HG02759 (cell line): ENCODE measurements around the gene KCNIP4.

Source experiments
- ATAC-seq: cut with Tn5 transposase; IDR thresholded peaks from one replicate; pipeline ENCODE4 v1.9.1; 2021; ENCODE audit warnings: mild to moderate bottlenecking, moderate library complexity; ENCODE audit not compliant: unreplicated experiment

The KCNIP4 gene

DNA sequence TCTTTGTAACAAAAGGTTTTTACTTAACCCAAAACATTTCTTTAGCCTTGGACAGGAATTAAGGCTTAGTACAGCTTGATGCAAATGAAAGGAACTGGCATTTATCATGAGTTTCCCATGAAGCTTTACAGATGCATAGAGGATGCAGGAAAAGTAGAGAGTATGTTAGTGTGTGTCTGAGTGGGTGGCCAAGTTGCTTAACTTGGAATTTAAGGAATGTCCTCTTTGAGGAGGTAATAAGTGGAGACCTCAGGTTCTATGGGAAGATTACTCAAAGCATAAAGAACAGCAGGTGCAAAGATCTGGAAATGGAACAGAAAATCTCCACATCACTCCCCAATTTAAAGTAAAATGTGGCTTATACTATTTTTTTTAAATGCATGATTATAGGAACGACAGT is 457.9 kb downstream of the KCNIP4 start:
- ATAC-seq, result no peak

DNA sequence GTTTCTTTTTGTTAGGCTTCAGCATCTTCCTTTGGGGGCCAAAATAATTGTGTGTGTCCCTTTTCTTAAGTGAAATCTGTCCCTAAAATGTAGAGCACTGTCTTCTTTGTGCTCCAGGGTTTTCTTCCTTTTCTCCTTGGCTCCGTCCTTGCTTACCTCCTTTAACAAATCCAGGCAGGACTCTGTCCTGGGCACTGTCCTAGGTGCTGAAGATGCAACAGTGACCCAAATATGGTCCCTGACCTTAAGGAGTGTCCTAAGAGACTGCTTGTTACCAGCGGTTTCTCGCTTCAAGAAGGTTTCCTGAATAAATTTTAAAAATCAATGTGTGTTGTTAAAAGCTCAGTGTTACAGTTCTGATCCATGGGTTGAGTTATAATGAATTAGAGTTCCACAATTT is 471.8 kb downstream of the KCNIP4 start:
- no peak for ATAC-seq

DNA sequence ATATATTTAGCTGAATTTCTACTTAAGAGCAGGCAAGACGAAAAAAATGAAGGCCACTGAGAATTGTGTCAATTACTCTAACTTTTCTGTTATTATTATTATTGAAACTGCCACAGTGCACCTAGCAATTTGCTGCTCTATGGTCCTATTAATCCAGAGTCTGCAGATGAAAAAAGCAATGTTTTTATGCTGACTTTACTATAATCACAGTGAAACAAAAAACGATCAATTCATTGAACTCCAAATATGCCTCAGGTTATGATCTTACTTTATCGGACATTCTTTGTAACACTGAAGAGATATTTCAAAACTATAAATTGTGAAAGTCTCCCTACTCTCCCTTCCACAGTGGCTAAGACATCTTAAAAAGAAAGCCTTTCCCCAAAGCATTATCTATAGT is 474.4 kb downstream of the KCNIP4 start:
- ATAC-seq, result no peak

DNA sequence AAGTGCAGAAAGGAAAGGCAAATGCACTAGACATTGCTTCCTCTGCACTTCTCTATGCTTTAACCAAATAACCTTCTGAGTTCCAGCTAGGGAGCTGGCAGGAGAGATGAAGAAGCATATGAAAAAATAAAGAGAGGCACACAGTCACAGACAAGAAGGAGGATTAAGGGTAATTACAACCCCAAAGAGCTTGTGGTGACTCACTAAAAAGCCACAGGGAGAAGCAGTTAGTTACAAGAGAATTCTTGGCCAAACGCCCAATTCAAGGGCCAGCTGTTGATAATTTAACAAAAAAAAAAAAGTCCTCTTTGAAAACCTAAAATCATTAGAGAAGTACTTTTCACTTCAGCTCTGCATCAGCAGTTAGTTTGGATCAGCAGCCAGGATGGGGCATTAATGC is 478.0 kb downstream of the KCNIP4 start:
- ATAC-seq, result no peak

DNA sequence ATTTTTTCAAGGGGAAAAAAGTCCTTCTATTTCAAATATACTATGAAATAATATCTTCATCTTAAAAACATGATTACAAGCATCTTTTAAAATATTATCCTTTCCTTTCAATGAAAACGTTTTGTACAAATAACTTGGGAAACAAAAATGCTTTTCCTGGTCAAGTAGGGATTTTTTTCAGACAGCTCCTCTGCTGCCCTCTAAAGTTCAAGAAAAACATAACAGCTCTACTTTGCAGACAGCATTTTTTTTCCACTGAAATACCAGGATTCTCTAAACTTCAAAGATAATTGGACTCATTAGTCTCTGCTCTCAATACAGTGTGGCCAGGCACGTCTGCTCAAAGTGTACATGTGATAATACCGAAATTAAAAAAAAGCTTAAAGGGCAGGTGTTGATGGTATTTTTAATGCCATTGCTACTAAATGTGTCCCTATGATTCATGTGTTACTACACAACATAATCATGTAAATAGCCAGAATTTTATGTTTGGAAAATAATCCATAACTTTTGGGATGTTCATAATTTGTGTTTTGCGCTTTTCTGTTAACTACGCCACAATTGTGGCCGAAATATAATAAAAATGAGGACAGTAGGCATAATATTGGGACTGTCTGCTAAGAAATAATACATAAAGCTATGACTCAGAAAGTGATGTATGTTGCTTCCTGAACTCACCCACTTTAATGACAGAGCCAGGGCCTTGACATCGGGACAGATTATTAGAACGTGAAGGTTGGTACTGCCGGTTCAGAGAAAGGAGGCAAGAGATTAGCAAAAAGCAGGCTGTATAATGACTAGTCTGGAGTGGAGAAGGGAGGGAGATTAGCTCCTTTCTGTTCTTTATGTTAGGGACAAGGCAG is 478.9 kb downstream of the KCNIP4 start:
- ATAC-seq, result no peak

DNA sequence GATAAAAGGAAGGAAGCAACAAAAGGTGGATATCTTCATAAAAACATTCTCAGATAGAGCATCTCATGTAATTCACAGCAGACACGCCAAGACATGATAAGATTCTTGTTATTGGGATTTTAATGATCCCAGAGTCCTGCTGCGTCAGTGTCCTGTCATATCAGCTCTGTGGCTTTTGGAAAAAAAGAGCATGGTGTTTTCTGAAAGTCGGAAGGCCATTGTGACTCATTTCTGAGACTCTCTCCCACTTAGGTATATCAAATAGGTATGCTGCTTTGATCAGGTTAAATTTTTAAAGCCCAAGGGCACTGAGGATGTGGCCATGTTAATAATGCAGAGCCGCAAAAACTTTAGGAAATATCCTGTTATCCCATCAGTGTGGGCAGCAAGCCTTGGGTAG is 481.0 kb downstream of the KCNIP4 start:
- no peak for ATAC-seq

DNA sequence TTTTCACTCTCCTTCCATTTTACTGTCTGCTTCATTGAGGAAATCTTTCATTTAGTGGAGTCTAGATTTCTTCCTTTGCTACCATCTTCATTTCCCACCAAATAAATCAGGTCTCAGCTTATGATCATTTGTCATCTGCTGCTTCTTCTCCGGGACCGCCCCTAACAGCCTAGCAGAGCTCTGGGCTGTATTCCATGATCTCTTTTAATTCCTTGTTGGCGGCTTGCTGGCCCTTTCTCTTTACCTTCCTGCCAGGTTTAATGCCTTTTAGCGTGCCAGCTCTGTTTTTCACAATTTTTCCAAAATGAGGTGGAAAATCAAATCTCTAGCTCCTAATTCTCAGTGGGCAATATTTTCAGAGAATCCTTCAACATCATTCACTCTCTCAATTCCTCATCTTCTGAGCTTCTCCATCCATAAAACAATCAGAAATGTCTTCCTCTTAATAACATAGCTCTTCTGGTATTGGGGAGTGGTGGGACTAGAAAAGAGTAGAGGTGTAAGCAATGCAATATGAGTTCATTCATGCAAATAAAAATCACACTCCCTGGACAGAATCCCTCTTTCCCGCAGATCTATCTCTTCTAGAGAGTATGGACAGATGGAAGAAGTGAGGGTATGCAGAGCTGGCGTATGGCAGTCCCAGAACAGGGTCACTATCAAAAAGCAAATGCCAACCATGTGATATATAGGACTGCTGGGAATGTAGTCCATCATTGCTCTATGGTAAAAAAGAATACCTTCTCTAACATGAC is 491.3 kb downstream of the KCNIP4 start:
- no peak for ATAC-seq

DNA sequence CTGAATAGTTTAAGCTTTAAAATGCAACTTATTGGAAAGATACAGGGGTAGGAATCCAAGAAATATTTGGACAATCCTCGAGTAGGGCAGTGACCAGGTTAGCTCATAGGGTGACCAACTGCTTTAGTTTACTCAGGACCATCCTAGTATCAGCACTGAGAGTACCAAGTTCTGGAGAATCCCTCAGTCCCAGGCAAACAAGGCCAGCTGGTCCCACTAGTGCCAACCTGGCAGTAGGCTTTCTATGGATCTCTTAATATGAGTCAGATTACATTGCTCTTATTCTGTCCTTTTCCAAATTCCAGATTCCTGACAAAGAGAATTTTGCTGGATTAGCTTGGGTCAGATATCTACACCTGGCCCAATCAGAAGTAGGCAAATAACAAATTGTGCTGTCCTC is 493.7 kb downstream of the KCNIP4 start:
- ATAC-seq, result no peak

DNA sequence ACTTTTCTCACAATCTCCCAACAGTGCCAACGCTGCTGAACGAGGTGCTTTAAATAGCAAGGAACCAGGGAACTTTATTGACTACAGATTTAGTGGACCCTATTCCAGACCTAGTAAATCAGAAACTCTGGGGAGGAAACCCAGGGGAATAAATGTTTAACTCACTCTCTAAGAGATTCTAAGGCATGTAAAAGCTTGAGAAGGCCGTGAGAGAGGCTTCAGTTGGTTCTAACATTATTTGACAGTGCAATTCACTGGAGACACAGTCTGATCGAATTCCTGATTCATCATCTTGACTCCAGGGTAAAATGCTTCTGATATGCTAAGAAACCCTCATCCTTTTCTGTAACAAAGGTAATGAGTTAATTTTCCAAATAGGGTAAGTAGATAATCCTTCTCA is 494.4 kb downstream of the KCNIP4 start:
- no peak for ATAC-seq

DNA sequence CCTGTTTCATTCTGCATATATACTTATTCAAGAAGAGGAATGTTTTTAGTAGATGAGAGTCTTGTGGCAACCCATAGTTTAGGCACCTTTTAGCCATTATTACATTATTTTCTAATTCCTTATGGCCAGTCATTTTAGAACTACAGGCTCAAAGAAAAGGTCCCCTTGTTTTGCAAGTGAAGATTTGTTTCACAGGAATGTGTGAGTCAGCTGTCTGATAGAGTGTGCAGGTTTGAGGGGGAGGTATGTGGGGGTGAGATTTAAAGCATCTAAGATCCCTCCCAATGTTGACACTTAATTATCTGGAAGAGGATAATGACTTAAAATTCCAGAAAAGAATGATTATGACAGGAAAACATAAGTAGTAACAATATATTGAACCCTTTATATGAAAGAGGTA is 495.6 kb downstream of the KCNIP4 start:
- ATAC-seq, result no peak

DNA sequence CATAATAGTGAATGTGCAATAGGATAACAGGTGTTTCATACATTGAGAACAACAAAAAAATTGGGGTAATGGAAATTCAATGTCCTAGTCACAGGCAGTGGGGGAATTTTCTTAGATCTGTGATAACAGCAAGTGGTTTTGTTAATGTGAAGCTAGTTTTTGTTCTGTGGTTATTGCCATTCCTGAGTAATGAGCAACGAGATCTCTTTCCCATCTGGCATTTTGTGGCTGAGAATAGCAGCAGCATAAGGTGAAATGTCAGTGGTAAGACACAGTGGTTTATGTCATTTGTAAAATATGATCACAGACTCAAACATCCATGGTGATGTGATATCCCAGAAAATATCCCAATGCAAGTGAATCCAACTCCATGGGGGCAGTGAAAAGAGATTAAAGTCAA is 497.5 kb downstream of the KCNIP4 start:
- no peak for ATAC-seq

DNA sequence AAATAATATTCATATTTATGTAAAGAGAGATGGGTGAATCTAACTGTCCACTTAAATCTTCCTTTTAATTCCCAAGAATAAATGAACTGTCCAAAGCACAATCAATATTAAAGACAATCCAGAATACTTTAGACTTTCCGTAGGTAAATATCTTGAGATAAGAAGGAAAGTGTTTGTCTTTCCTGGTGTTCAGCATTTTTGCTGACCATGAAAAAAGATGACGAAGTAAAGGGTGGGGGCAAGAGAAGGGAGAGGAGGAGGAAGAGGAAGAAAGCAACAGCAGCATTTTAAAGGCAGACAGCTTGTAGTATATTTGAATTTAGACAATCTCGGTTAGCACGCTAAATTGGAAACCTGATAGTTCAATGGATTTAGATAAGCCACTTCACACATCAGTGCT is 498.2 kb downstream of the KCNIP4 start:
- ATAC-seq, result no peak

DNA sequence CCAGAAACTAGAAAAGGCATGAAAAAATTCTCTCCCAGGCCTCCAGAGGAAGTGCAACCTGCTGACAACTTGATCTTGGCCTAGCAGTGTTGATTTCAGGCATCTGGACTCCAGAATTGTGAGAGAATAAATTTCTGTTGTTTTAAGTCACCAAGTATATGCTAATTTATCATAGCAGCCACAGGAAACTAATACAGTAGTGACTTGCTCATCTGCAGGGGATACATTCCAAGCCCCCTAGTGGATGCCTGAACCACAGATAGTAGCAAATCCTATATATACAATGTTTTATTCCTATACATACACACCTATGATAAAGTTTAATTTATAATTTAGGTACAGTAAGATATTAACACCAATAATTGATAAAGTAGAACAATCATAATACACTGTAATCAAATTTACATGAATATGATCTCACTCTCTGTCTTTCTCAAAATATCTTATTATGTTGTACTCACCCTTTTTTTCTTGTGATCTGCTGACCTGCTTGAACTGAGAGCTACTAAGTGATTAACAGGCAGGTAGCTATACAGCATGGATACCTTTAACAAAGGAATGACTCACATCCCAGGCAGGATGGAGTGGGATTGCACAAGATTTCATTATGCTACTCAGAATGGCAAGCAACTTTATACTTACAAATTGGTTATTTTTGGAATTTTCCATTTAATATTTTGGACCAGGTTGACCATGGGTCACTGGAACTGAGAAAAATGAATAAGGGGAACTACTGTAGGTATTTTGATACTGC is 501.1 kb downstream of the KCNIP4 start:
- ATAC-seq, result no peak

DNA sequence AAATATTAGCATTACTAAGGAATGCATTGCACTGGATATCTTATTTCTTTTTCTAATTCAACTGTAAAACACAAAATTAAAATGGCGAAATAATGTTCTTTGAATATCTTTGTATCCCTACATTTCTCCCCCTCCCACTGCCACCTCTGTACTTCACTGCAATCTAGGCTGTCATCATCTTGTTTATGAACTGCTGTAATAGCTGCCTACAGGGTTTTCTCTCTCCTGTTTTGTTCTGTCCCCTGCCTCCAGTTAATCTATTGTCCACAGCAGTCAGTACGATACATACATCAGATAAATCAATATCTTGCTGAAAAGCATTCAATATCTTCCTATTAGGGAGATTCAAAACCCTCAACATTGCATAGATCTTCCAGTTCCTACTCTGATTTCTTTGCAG is 528.4 kb downstream of the KCNIP4 start:
- no peak for ATAC-seq

DNA sequence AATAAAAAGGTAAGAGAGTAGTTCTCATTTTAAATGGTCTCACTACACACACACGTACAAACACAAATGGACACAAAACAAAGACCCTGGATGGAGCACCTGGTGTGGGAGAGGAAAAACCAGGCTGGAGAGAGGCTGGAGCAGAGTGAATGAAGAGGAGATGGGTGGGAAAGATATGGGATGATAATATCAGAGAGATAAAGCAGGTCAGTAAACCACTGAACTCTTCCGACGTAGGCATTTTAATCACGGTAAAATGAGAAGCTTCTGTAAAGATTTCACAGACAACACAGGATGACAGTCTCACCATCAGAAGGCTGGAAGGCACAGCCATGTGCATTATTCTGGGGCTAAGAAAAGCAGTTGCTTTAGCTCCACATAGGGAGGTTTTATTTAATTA is 532.8 kb downstream of the KCNIP4 start:
- no peak for ATAC-seq

DNA sequence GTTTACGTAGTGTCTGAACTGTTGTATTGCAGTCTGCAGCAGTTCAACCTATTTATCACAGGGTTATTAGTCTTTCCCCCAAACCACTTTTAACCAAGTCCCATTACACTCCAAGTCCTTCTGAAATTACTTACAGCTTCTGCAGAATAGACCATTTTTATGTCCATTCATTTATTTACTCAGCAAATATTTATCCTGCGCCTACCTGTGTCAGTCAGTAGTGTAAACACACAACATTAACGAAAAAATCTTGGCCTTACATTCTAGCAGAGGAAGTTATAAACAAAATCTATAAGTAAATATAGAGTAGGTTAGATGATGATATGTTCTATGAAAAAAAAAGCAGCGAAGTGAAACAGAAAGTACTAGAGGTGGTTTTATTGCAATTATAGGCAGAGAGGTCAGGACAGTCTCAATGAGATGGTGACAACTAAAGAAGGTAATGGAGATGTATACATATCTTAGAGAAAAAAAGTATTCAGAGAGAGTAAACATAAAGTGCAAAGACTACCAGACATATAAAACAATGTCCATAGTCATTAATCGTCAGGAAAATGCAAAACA is 534.7 kb downstream of the KCNIP4 start:
- no peak for ATAC-seq

DNA sequence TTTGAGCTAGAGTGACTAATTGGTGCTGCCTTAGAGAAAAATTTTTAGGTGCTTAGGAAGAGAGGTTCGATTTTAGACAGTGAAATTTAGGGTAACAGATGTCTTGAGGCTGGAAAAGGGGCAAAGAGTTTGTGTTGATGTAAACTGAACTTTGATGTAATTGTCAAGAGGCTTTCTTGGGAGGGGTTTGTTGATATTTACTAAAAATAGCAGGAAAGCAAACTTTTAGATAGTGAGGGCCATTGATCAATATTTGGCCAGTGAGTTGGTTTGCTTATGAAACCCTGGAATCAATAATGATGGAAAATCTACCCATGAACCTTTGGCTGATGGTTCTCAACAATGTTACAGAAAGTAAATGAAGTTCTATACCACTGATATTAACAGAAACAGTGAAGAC is 537.5 kb downstream of the KCNIP4 start:
- no peak for ATAC-seq

DNA sequence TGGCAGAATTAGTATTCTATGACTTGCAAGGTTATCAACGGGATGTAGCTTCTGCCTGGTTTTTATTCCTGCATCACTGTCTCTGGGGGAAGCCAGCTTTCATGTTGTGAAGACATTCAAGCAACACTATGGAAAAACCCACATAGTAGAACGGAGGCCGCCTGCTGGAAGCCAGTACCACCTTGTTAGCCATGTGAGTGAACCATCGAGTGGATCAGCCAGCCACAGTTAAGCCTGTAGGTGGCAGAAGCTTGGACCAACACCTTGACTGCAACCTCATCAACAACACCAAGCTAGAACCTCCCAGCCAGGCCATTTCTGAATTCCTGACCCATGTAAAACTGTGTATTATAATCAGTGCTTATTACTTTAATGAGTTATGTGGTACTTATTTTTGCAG is 538.2 kb downstream of the KCNIP4 start:
- ATAC-seq, result no peak

DNA sequence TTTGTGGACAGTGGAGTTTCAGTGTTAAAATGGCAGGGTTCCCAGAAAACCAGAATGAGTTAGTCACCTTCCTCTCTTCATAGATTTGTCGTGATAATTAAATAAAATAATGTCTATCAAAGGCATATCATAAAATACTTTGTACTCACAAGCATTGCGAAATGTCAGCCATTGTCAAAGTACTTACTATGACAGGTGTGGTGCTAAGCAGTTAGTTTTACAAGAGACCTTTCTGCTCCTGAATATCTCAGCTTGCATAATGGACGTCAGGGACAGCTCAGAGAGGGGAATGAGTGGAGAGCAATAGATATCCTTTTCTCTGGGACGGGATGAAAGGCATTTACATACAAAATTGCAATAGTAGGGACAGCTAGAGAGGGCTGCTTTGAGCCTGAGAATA is 560.9 kb downstream of the KCNIP4 start:
- ATAC-seq, result no peak

DNA sequence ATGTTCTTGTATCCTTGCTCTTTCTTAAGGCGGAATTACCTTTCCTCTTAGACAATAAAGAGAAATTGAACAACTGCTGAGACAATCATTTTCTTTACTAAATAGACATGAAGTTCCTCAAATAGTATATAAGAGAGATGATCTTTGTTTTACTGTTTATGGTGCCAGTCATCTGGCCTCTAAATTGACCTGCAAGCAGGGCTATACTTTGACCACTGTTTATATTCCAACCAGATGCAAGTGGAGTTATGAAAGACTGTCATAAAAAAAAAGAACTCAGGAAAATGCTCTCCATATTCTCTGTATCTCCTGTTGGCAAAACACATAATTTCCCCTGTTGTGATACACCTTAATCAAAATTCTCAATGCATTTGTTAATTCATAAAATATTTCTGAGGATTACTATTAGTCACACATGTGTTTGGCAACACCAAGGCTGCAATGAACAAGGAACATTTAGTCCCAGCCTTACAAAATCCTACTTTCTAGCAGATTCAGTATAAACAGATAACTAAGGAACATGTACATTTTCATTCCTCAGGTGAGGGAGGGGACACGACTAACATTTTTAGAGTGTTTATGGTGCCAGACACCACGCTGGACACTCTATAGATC is 562.3 kb downstream of the KCNIP4 start:
- ATAC-seq, result no peak

DNA sequence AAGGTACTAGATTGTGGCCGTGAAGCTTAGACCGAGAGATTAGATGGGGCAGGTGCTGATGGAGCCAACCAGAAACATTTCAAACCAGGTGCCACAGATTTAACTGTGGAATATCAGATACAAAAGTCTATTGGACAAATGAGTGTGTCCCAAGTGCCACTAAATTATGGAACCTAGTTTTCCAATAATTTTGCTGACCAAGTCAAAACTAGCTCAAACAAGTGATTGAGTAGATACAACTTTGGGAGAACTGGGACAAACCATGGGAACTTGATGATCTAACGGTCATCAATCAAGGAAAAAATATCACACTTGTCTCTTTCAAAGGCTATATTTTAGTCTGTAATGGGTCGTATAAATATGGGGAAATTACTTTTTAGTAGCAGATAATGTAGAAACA is 562.9 kb downstream of the KCNIP4 start:
- no peak for ATAC-seq
